Right lobe of liver (tissue), 6 donors: Measurements from ENCODE around the gene LIN7C. TPM values are rescaled to one million over a fixed set of nuclear protein-coding genes. Genes with fewer than 3 reads are reported as not detected.

Experiments used
- ATAC-seq, 4 donors: fragments of 200-7000 bp; cut with Tn5 transposase; one replicate each; pipeline ENCODE4 v1.9.1; 2020; ENCODE audit warnings: mild to moderate bottlenecking in 4 of 4, moderate library complexity in 4 of 4
- DNase-seq, 3 donors: peaks; one replicate each; pipeline ENCODE4 v3.0.0-alpha.2; 2020
- H3K27ac ChIP-seq, 3 donors: fragments of 200-600 bp; one replicate each; pipeline ENCODE4 v1.8.0; 2022
- H3K27me3 ChIP-seq, 2 donors: fragments of 200-600 bp; one replicate each; pipeline ENCODE4 v1.8.0; 2022
- H3K36me3 ChIP-seq, 4 donors: fragments of 200-600 bp; sonication (generic) in 1 of 4; one replicate each; pipeline versions ENCODE4 v1.5.1 to v1.8.0; 2017 to 2022; ENCODE audit warnings: control low read depth in 1 of 4
- H3K4me1 ChIP-seq, 4 donors: fragments of 200-600 bp; sonication (generic) in 1 of 4; one replicate each; pipeline versions ENCODE4 v1.5.1 to v1.8.0; 2017 to 2022; ENCODE audit warnings: control low read depth in 1 of 4
- H3K4me3 ChIP-seq, 3 donors: fragments of 200-600 bp; one replicate each; pipeline ENCODE4 v1.8.0; 2022
- H3K9me3 ChIP-seq, 4 donors: fragments of 200-600 bp; sonication (generic) in 1 of 4; one replicate each; pipeline versions ENCODE4 v1.5.1 to v1.8.0; 2017 to 2022; ENCODE audit warnings: control low read depth in 1 of 4
- POLR2A ChIP-seq: fragments of 450-650 bp; IDR thresholded peaks from one replicate; pipeline ENCODE4 v1.6.1; 2017; ENCODE audit warnings: antibody characterized with exemption, mild to moderate bottlenecking
- WGBS: methylation state at CpG from one replicate; pipeline ENCODE4 v1.1.6; 2018; ENCODE audit warnings: low coverage, low lambda C conversion rate; ENCODE audit not compliant: insufficient coverage; ENCODE audit errors: missing lambda C conversion rate; 5-methylcytosine and 5-hydroxymethylcytosine counted together
- intact Hi-C, 2 donors: fragments of 100-400 bp; cut with DNase I; formaldehyde crosslinking; loops; one replicate each; pipeline versions ENCODE4 v1.11.2 to v1.14.1; 2022
- total RNA-seq, 6 experiments: library from RNA; depleted of rRNA in 2 of 6; stranded (reverse); fragments of >200 nt in 2 of 6; fragmentation: NEBNext Ultra II Directional in 3 of 6; extraction: Animal tissue kit (Norgen Biotek cat#: 25700) in 3 of 6; gene quantifications; one replicate each; pipeline versions ENCODE4 v1.1.0 to v1.2.4, GENCODE V29; 2016 to 2023
- TF ChIP-seq, protein P1 (sequence below), 4 donors: fragments of 200-600 bp in 3 of 4; fragments of 450-650 bp in 1 of 4; IDR thresholded peaks; one replicate each; pipeline versions ENCODE4 v1.5.1 to v1.8.0; 2016 to 2022; ENCODE audit warnings: antibody characterized with exemption in 4 of 4, mild to moderate bottlenecking in 2 of 4
- donor health status: DM: no; HTN: yes; CAD: no.
- donor health status: DM: no; HTN: no; CAD: no.
- donor health status: DM: no; HTN: no; CAD: no.
- donor health status: DM: no; HTN: yes; CAD: no.
- donor health status: DM: no; HTN: yes; CAD: no.

LIN7C gene
- total RNA-seq, 6 experiments from 2014 or later, result 22.6 to 33.2 (median 27.1) TPM

DNA sequence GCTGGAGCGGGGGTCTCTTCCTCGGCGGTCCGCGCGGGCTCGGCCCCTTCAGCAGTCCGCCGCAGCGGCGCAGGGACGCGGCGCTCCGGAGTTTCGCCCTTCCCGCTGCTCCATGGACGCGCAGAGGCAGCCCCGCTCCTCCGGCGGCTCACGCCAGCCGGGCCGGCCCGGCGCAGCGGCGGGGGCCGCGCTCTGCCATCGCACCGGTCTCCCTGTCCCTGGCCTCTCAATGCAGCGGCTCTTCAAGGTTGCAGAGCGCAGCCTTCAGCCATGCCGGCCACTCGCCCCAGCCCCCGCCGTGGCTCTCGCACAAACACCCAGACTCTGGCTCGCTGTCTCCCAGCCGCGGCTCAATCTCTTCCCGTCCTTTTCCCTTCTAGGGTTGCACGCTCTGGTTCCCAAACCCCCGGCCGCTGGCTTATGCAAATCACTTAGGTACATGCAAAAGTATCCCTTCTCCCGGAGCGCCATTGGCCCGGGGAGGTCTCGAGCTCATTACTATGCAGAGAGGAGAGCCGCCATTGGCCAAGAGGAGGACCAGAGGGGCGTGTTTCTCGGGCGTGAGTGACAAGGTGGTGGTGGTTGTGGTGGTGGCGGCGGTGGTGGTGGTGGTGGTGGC lies 34.1 kb downstream of the LIN7C start, which contains the start of gene LGR4:
Gene LGR4 (minus strand): TSS at position 393 of the 619 bp plus-strand sequence. CDS start 488 bp downstream, outside the sequence.
- intact Hi-C loops, result loop anchor here in 1 of 2 donors (10.0 kb wide), 1 partner anchor 168 kb away; no protein-coding TSS in a partner anchor
- Histone ChIP-seq H3K27ac (peak within 1 kb of the TSS; percentile 89 to 98 (median 97)), H3K4me3 (peak within 1 kb of the TSS; percentile 70 to 83 (median 73)), H3K27me3 (no peaks in the 10 kb centered on the region), H3K4me1 (peaks cover 0 to 29% (median 3%) of the 10 kb centered on the region in 4 donors), H3K36me3 (no peaks in the 10 kb centered on the region), H3K9me3 (no peaks in the 10 kb centered on the region)
- ATAC-seq, result peak; percentile 85 to 95 (median 90)
- WGBS, result 0% methylated on average over 15 of the region's 57 CpGs
- TF ChIP-seq POLR2A, result peak; percentile 95
- TF ChIP-seq, protein P1, sequence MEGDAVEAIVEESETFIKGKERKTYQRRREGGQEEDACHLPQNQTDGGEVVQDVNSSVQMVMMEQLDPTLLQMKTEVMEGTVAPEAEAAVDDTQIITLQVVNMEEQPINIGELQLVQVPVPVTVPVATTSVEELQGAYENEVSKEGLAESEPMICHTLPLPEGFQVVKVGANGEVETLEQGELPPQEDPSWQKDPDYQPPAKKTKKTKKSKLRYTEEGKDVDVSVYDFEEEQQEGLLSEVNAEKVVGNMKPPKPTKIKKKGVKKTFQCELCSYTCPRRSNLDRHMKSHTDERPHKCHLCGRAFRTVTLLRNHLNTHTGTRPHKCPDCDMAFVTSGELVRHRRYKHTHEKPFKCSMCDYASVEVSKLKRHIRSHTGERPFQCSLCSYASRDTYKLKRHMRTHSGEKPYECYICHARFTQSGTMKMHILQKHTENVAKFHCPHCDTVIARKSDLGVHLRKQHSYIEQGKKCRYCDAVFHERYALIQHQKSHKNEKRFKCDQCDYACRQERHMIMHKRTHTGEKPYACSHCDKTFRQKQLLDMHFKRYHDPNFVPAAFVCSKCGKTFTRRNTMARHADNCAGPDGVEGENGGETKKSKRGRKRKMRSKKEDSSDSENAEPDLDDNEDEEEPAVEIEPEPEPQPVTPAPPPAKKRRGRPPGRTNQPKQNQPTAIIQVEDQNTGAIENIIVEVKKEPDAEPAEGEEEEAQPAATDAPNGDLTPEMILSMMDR (IDR thresholded peaks at IDR 0.05), result no peak
- peak; percentile 95 to 99 (median 98) for DNase-seq

- peak; percentile 20 to 54 (median 24) for ATAC-seq
- peak overlapping the region; percentile 70 to 83 (median 73) for H3K4me3 ChIP-seq
- intact Hi-C loops, result loop anchor here in 1 of 2 donors (10.0 kb wide), 1 partner anchor 167 kb away; no protein-coding TSS in a partner anchor
- peak overlapping the region; percentile 89 to 98 (median 97) for H3K27ac ChIP-seq
- TF ChIP-seq POLR2A, result no peak
- TF ChIP-seq, protein P1 (IDR thresholded peaks at IDR 0.05), result no peak
- no peaks in the 10 kb centered on the region for H3K27me3 ChIP-seq
- DNase-seq, result peak; percentile 51 to 69 (median 58)
- no peaks in the 10 kb centered on the region for H3K9me3 ChIP-seq
- 0% methylated on average over 17 of the region's 79 CpGs for WGBS
- H3K36me3 ChIP-seq, result no peaks in the 10 kb centered on the region
- H3K4me1 ChIP-seq, result peaks cover 0 to 36% (median 3%) of the 10 kb centered on the region in 4 donors
Measured at GRCh38 chr11:27471589-27472397, 34.8 kb downstream of the LIN7C start.

DNA sequence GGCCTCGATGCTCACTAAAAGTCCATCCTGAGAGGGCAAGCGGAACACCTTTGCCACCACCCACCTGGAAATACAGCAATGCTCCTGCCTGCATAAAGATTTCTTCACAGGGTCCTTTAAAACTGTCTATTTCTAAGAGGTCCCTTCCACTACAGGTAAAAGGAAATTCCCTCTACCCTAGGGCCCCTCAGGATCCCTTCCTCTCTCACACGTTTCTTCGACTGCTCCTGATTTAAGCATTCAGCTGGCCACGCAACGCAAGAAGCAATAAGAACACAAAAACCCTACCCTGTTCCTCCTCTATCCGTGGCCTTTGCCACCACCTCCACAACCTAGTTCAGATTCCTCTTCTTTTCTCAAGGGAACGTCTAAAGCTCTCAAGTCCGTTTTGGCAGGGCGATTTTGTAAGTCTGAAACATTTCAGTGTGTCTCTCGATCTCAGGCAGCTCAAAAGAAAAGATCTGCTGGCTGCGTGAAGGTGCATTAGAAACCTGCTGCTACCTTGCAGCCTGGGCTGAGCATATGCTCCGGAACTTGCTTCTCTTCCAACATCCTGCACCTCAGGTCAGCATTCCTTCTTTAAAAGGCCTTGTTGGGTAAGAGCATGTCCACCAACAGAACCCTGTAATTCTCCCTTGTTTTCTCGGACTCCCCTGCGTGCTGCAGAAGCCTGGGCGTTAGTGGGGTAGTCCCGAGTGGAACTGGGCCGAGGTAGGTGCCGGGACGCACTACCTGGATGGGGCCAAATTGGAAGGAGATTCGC lies 35.6 kb downstream of the LIN7C start:
- intact Hi-C loops, result loop anchor here in 1 of 2 donors (10.0 kb wide), 1 partner anchor 166 kb away; no protein-coding TSS in a partner anchor
- DNase-seq, result no peak
- 10% methylated on average over 21 of the region's 21 CpGs for WGBS

More for the DNA sequence above, 35.6 kb downstream of the LIN7C start:
- TF ChIP-seq, protein P1 (IDR thresholded peaks at IDR 0.05), result no peak
- no peak for TF ChIP-seq POLR2A
- Histone ChIP-seq H3K36me3 (no peaks in the 10 kb centered on the region), H3K9me3 (no peaks in the 10 kb centered on the region), H3K27ac (peak overlapping the region; percentile 89 to 98 (median 97)), H3K27me3 (no peaks in the 10 kb centered on the region), H3K4me1 (peaks cover 0 to 44% (median 3%) of the 10 kb centered on the region in 4 donors), H3K4me3 (peak overlapping the region; percentile 70 to 83 (median 73))
- ATAC-seq, result peak in 3 of 4 donors; percentile 0 to 4 (median 1)
